ENCODE measurements around the gene TAMM41. TPM values are rescaled to one million over a fixed set of nuclear protein-coding genes. Genes with fewer than 3 reads are reported as not detected.

TAMM41 gene
- total RNA-seq, 1 experiment from 2014 or later = 26.3 TPM

GRCh38 chr3:11808231-11808630 lies 38.5 kb downstream of the TAMM41 start:
- Mint-ChIP-seq H3K4me3 (ENCODE audit: low read depth, unreplicated experiment) (no peak overlapping the region), H3K4me1 (ENCODE audit: low read depth, unreplicated experiment) (no peaks in the 10 kb centered on the region), H3K27ac (ENCODE audit: unreplicated experiment) (no peak overlapping the region), H3K9me3 (ENCODE audit: low read depth, unreplicated experiment) (no peaks in the 10 kb centered on the region), H3K27me3 (ENCODE audit: unreplicated experiment) (no peaks in the 10 kb centered on the region), H3K36me3 (ENCODE audit: insufficient read depth, unreplicated experiment) (peaks cover 11% of the 10 kb centered on the region)
- CTCF ChIA-PET = no interaction called here
- BruUV-seq (replicated peaks) = no TSS peak
- intact Hi-C loops (cut with micrococcal nuclease; ENCODE audit: unreplicated experiment) = no loop called here
- no peak for TF ChIP-seq CTCF (IDR thresholded peaks at IDR 0.05; ENCODE audit: unreplicated experiment)
- DNase-seq = no peak

GRCh38 chr3:11807686-11808085 lies 39.0 kb downstream of the TAMM41 start:
- CTCF ChIA-PET = no interaction called here
- DNase-seq = no peak
- TF ChIP-seq CTCF (IDR thresholded peaks at IDR 0.05; ENCODE audit: unreplicated experiment) = no peak
- Mint-ChIP-seq H3K36me3 (ENCODE audit: insufficient read depth, unreplicated experiment) (peaks cover 11% of the 10 kb centered on the region), H3K4me3 (ENCODE audit: low read depth, unreplicated experiment) (no peak overlapping the region), H3K4me1 (ENCODE audit: low read depth, unreplicated experiment) (no peaks in the 10 kb centered on the region), H3K27me3 (ENCODE audit: unreplicated experiment) (no peaks in the 10 kb centered on the region), H3K27ac (ENCODE audit: unreplicated experiment) (no peak overlapping the region), H3K9me3 (ENCODE audit: low read depth, unreplicated experiment) (no peaks in the 10 kb centered on the region)
- BruUV-seq (replicated peaks) = no TSS peak
- intact Hi-C loops (cut with micrococcal nuclease; ENCODE audit: unreplicated experiment) = no loop called here

- intact Hi-C loops (cut with micrococcal nuclease; ENCODE audit: unreplicated experiment) = loop anchor here (2.0 kb wide), 2 partner anchors 31 to 151 kb away; no protein-coding TSS in a partner anchor
- no peak for DNase-seq
- peaks cover 4% of the 10 kb centered on the region for H3K9me3 Mint-ChIP-seq (ENCODE audit: low read depth, unreplicated experiment)
- BruUV-seq (replicated peaks) = no TSS peak
- no peak overlapping the region for H3K27ac Mint-ChIP-seq (ENCODE audit: unreplicated experiment)
- H3K4me3 Mint-ChIP-seq (ENCODE audit: low read depth, unreplicated experiment) = no peak overlapping the region
- peaks cover 14% of the 10 kb centered on the region for H3K36me3 Mint-ChIP-seq (ENCODE audit: insufficient read depth, unreplicated experiment)
- CTCF ChIA-PET = no interaction called here
- no peaks in the 10 kb centered on the region for H3K4me1 Mint-ChIP-seq (ENCODE audit: low read depth, unreplicated experiment)
- TF ChIP-seq CTCF (IDR thresholded peaks at IDR 0.05; ENCODE audit: unreplicated experiment) = no peak
- no peaks in the 10 kb centered on the region for H3K27me3 Mint-ChIP-seq (ENCODE audit: unreplicated experiment)
These were observed 41.0 kb downstream of the TAMM41 start for GRCh38 chr3:11805716-11806115.

GRCh38 chr3:11803977-11804892 lies 42.5 kb downstream of the TAMM41 start:
- DNase-seq = peak; percentile 43
- Mint-ChIP-seq H3K4me1 (ENCODE audit: low read depth, unreplicated experiment) (peaks cover 8% of the 10 kb centered on the region), H3K9me3 (ENCODE audit: low read depth, unreplicated experiment) (peaks cover 4% of the 10 kb centered on the region), H3K27ac (ENCODE audit: unreplicated experiment) (no peak overlapping the region), H3K36me3 (ENCODE audit: insufficient read depth, unreplicated experiment) (peaks cover 15% of the 10 kb centered on the region), H3K4me3 (ENCODE audit: low read depth, unreplicated experiment) (no peak overlapping the region), H3K27me3 (ENCODE audit: unreplicated experiment) (no peaks in the 10 kb centered on the region)
- intact Hi-C loops (cut with micrococcal nuclease; ENCODE audit: unreplicated experiment) = loop anchor here (1.0 to 2.0 kb wide), 3 partner anchors 29 to 425 kb away; no protein-coding TSS in a partner anchor
- no TSS peak for BruUV-seq (replicated peaks)
- CTCF ChIA-PET = interaction anchor here (0.6 kb wide), 2 partner anchors 92 to 402 kb away, joined by 5 read pairs; no protein-coding TSS in a partner anchor
- peak; percentile 70 for TF ChIP-seq CTCF (IDR thresholded peaks at IDR 0.05; ENCODE audit: unreplicated experiment)
